Measurements from ENCODE around the gene DPP4.

Gene DPP4

DNA sequence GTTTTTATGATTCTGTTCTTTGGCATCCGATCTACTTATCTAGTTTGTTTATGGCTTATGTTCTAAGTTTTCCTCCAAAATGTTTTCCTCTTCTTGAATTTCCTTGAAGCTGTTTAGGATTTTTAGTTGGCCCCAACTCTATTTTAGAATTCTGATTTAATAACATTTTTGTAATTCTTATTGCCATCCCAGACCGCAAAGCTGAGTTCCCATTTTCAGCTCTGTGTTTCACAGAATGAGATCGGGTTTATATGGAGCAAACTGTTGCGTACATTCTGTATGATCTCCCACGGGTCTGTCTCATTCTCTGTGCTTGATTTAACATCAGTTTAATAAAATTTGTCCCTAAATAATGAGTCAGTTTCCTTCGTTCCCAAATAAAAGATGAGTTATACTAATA lies 59.3 kb downstream of the DPP4 start:
- no peak for DNase-seq

DNA sequence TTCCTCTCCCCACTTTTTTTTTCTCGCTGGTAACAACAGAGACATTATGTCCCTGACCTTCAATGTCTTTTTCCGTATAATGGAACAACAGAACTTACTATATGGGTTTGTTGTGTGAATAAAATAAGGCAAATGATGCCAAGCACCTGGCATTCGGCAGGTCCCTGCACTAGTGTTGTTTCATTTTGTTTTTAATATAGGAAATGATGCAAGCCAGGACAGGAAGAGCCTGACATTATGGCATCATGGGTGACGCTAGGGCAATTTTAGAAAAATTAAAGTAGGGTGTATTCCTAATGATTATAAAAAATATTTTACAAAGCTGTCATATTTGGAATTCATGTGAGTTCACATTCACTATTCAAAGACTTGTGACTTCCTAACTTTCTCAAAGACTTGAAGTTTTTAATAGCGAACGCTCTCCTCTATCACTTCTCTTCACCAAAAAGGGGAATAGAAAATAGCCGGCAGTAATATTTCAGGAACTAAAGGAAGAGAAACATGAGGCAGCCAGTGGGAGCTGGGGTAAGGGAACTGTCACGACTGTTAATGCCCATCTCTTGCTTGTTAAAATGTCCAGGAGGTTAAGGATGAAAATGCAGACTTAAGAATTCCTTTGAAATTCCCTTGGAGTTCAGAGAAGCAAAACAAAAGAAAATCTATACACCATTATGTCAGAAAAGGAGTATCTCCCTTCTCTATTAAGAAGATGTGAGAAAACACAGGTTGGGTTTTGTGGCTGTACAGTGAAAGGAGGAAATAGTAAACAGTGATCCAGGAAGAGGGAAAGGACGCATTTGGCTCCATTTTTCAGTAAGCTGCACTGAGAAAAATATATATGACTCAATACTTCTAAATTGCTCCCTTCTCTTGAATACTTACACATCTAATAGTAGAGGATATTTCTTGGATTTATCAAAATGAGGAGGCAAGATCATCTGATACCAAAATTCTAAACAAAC lies 60.2 kb downstream of the DPP4 start:
- DNase-seq = no peak

DNA sequence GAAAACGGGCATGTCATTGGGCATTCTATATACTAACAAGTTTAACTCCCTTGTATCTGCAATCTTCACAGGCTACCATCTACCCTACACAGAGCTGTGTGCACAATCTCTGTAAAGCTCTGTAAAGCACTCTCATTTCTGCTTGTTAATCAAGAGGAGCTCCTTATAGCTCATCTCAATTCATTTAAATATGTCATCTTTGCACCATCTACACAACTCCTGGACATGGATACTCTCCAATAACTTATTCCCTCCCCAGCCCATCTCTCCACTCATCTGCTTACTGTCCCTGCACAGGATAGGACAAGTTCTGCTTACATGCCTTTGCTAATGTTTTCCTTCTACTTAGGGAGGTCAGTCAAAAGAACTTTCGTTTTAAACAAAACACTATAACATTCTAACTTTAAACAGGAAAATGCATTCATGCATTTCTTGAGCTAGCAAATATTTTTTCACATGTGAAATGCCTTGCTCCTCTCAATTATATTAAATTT lies 61.4 kb downstream of the DPP4 start:
- DNase-seq = no peak

DNA sequence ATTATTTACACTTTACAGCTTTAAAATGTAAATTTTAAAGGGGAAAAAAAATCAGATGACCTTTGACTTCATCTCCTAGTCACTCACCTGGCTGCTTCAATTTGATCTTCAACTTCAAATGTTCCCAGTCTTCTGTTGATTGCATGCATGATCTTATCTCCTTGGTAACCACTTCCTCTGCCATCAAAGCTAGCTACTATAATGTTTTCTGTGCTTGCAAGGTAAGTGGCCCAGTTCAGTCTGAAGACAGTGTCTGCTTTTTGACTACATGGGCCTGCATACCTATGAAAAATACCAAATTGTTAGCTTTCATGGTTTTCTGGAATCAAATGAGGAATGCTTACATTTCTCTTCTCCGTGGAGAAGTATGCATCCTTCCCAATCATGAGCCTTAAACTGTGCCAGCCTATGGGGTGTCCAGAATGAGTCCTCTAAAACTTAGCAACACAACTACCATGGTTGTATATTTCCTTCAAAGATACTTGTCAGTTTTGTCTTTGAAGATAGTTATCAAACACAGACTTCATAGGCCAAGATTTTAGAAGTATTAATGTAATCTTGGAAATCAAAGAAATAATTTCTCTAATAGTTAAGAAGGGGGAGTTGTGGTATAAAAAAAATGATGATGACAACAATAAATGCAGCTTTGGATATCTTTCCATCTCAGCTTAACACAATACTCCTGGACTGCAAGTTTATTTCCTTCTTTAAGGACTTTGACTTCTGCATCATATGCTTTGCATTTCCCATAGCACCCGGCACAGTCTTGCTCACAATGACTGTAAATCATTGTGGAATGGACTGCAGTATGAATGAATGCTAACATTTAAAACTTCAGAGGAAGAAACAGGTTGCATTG lies 62.1 kb downstream of the DPP4 start:
- DNase-seq = no peak

DNA sequence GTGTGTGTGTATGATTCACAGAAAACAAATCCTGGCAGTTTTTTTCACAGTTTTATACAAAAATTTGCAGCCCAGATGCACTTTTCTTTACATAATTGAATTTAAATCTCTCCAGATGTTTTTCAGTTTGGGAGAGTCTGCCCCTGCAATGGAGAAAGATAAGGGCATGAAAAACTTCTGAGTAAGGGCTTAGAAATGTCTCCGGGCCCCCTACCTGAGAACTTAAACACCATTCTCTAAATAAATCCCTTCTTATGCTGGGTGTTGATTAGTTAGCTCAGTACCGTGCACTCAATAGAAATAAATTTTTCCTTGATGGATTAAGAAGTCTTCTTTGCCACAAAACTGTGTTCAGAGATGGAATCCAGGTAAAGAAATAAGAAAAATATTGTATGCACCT lies 64.5 kb downstream of the DPP4 start:
- no peak for DNase-seq

DNA sequence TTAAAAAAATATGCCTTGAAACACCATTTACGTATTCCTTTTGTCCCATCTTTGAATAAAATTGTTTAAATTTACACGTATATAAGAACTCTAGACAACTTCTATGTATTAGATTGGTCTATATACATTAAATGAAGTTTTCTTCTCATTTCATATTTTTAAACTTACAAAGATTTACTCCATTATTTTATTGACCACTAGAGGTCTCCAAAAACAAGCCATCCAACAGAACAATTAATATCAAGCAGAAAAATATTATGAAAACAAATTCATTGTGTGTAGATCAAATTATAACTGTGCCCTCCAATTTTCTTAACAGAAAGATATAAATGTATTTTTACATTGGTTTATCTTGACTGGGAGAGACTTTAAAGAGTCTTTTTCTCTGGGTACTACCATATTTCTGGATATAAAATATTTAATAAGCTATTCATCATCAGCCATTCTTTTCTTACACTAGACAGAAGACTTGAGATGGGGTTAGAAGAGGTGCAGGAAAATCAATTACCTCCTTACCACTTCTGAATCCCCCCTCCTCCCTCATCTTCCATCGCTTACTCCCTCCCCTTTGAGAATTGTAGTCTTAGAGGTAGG lies 66.5 kb downstream of the DPP4 start:
- peak in 1 of 2 experiments; percentile 13 for DNase-seq

DNA sequence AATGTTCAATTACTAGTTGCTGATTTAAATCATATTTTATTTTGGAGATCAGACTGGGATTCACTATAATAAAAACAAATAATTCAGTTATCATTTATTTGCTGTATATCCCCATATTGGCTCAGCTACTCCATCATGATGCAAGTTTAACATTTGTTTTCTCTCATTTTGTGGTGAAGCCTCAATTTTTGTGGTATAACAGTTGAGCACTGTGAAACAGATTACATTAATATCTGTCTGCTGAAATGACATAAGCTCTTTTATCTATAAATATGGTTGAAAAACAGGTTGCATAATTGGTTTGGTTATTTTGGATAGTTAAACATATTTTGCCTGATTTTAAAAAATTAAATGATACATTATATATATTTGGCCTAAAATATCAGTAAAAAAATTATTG lies 67.7 kb downstream of the DPP4 start:
- DNase-seq = no peak

DNA sequence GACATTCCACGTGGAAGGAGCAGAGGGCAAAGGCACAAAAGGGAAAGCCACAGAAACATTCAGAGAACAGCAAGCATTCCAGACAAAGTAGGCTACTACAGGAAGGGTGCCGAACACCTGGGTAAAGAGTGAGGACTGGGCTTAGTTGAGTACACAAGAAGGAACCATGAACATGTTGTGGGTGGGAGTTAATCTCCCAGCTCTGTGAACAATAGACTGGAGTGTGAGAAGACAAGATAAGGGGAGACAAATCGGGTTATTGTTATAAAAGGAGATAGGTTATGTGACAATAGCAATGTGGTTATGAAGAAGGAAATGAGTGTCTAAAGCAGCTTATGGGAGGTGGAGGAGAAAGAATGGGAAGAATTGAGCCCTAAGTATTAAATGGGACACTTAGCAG lies 70.0 kb downstream of the DPP4 start:
- no peak for DNase-seq

DNA sequence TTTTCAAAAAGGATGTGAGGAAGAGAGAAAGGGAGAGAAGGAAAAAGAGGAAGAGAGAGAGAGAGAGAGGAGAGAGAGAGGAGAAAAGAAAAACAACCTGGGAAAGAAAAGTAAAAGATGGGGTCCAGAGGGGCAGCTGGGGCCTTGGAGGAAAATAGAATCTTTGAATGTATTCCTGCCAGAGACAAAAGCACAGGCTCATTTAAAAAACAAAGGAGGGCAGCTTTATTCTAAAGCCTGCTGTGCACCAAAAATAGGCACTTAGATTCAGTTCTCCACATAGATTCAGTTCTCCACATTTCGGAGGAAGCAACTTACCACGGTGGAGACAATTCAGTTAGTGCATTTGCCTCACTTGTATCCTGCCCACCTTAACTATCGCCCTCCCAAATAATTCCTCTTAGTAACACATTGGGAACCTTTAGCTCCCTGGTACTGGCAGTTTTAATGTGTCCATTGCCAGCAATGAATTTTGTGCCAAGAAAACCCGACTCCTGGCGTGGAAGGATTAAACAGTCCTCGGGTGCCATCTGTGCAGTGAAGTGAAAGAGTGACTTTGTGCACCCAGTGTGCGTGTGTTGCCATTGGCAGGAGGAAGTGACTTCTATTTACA lies 71.3 kb downstream of the DPP4 start:
- no peak for DNase-seq

DNA sequence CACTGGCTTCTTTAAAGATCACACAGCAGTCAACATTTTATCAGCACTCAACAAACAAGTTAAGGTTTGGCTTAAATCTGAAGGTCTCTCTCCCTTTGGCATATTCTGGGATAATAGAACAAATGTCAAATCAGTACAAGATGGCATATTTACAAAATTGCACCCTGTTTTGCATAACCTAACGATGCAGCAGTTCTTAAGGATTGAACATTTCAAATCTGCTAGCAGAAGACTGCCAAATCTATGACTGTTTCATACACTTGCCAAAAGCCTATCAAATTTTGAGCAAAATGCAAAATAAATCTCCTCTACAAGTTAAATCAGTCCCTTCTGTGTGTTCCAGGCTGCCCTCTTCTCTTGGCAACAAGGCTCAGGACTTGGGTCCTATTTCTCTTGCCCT lies 73.6 kb downstream of the DPP4 start:
- DNase-seq = no peak

DNA sequence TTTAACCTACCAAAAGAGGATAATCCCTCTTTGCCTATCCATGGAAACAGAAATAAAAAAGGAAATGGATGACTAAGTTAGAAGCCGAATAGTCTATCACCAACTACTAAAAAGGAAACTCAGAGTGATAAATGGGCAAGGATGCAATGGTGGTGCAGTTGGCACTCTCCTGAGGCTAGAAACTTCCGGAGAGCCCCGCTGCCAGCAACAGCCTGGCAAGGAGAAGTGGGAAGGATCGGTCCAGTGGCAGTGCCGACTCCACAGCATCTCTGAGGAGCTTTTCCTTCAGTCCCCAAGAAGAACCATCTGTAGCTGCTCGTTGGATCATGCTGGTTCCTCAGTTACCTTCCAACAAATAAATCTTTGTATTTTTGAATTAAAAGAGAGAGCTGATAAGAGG lies 74.7 kb downstream of the DPP4 start:
- DNase-seq = no peak

DNA sequence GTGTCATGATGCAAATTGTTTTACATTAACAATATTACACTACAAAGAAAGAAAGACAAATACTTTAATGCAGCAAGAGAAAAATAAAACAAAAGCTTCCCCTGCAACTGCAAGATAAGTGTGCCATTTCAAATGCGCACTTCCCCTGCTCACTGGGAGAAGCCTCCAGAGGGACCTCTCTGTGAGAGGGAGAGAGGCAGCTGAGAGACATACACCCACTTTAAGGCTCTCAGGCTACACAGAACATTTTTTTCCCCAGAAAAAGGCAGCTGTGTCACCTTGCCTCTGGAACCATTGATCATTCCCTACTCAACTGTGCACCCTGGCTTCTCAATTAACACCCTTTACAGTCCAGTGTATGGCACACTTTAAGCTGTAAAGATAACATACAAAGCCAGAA lies 75.2 kb downstream of the DPP4 start:
- no peak for DNase-seq

DNA sequence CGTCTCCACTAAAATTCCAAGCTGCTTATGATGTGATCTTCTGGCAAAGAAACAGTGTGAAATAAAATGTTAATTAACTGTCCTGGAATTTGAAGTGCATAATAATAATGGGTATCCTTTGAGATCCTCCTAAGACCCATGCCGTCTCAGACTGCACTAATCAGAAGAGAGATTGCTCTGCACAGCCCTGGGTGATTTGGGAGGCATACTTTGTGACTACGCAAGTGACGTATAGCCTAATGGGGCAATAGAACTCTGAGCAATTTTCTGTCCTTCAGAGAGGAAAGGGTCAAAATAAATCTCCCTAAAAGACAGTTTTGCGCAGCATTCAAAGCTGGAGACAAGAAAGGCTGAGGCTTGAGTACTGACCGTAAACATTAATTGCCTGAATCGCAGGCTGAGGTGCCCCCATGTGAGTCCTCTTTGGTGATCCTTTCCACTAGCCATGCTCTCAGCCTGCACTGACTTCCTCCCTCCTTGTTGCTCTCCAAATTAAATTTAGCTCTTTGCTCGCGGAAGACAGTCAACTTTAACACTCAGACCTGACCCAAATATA lies 76.0 kb downstream of the DPP4 start:
- no peak for DNase-seq

DNA sequence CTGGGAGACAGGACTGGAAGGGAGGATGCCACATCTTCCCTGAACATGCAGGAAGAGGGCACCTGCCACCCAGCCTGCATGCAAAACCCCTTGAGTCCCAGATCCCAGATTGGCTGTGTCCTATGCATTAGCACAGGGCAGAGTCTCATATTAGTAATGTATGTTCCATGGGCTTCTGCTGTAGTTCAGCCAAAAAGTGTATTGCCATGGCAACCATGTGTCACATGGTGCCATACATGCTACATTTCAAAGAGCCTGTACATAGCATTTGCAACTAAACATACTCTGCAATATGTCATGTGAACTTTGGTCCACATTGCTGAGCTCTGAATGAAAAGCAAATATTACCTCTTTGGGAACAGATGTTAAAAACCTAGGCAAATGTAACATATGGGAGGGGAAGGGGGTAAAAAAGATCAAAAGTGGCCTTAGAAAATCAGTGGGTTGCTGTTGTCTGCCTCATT lies 78.4 kb downstream of the DPP4 start:
- DNase-seq = no peak

DNA sequence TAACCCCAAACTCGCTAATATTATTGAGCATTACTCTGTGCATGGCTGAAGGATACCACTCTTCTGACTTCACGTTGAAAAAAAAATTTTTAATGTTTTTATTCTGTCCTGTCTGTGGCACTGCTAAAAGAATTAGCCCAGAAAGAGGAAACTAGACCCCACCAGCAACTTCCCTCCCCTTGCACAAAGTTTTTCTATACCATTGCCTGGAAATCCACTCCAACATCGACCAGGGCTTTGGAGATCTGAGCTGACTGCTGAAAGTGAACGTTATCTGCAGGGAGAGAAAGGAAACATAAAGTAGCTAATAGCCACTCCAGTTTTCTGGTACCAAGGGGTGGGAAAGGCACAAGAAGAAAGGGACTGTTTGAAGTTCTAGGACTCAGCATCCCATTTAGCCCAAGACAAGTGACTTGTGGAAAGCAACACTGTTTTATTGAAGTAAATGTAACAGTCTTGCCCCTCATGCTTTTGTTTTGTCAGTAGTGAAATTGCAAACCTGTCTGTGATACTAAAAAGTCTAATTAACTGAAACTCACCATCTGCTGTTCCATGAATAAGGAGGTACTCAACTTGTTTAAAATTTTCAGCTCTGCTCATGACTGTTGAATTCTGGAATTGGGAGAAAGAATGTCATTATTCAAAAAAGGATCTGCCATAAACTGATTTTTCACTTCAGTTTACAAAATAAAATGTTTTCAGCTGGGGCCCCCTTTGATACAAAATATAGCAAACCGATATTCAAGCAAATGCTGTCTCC lies 79.1 kb downstream of the DPP4 start:
- no peak for DNase-seq

DNA sequence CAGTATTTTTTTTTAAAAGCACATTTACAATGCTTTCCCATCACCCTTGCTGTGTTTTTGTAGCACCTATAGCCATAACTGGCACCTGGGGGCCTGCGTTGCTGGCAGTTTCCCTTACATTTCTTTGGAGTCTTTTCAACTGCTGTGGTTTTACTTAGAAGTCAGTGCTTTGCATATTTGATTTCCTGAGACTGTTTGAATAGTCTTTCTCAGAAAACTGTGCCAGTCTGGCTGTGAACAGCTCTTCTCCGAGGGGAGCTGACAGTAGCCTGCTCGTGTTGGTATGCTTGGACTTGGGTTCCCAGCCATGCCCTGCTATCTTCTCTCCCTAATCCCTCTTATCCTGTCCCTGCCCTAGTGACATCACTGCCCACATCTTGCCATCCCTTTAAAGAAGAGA lies 81.5 kb downstream of the DPP4 start:
- no peak for DNase-seq

DNA sequence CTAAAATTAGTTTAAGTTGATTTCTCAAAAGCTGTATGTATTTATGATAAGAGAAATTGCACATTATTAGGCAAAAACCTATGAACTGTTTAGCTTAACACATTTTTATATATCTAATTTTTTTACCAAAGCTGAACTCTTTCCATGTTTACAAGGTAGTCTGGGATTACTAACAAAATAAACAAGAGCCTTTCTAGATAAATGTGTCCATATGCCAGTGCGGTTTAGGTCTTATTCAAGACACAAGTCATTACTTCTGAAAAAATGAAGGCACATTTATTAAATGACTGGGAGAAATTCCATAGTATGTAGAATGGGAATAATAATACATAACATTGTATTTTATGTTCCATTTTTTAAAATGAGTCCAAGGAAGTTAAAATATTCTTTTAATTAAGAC lies 82.0 kb downstream of the DPP4 start:
- DNase-seq = no peak

DNA sequence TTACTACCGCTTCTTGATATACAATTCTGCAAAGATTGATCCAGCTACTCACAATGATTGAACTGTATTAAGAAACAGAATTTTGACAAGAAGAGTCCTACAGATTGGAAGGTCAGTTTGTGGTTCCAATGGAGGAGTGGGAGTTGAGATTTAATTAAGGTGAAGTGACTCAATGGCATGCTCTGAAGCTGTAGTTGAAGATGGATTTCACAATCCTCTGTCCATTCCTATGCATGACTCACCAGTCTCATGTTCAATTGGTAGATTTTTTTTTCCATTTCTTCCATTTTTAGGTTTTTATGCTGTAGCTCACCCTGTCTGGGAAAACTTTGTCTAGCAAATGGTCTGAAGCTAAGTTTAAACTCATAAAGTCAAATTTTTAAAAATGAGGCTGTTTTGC lies 83.3 kb downstream of the DPP4 start:
- DNase-seq = peak; percentile 13 to 35

DNA sequence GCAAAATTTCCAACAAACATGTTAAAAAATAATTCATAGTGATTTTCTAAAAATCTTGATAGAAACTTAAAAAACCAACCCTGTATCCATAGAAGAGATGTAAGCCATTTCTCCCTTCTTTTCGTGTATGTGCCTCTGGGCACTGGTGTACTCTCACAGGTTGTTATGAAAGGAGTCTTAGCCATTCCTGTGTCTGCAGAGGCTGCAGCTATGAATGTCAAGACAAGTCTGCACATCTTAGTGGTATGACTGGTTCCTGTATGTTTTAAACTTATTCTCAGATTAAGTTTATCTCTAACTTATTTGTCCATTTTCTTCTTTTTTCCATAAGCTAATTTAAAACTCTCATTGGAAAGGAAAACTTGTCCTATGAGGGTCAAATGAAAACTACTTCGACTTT lies 84.0 kb downstream of the DPP4 start:
- no peak for DNase-seq

DNA sequence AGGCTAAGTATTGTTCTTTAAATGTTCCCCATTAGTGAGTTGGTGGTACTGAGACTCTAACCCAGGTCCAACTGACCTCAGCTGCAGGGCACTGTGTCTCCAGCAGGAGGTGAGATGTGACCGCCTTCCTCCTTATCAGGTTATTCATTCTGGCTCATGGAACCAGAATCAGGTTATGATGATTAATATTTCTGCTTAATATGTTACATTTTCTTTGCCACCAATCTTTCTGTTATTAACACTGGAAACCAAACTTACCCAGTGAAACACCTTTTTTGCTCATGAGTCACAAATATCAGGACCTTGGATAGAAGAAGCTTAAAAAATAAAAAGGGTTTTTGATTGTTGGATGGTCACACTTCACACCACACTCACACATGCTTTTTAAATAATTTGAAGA lies 85.4 kb downstream of the DPP4 start:
- DNase-seq = no peak

DNA sequence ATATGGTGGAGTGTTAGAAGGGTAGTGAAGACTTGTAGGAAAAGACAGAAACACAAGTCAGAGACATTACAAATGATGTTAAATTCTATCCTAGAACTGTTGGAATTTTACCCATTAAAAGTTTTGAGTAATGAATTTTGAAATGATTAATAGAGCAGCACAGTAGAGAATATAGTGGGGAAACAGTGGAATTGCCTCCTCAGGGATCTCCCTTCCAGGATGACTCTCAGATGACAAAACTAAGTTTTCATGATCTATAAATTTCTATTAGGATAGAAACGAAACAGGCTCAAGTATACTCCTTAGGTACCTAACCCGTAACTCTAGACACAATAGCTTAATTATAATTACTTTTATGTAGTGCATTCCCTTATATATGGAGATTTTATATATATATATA lies 86.7 kb downstream of the DPP4 start:
- DNase-seq = no peak

DNA sequence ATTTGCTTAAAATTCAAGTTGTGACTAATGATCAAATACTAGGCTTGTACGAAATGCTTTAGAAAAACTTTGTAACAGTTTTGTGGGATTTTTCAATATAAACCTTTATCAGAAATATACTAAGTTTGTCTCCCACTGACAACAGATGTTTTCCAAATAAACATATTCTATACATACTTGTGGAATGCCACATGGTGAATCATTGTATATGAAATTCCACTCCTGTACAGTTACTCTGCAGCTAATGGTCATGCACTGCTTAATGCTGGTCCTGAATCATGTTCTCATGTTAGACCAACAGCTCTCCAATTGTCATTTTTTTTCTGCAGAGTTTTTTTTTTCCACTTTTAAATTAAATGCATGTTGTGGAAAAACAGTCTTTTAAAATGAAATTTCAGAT lies 90.1 kb downstream of the DPP4 start:
- no peak for DNase-seq

Data from SW 1271 (cell line).